GM21423 (cell line): ENCODE data around the gene ZNF789.
A peak's percentile ranks its signal among the peaks of the same experiment; 100 is the strongest.

Source experiments
- ATAC-seq: cut with Tn5 transposase; IDR thresholded peaks from one replicate; pipeline ENCODE4 v1.9.1; 2021; ENCODE audit warnings: mild to moderate bottlenecking, moderate library complexity; ENCODE audit not compliant: unreplicated experiment

Gene ZNF789

DNA sequence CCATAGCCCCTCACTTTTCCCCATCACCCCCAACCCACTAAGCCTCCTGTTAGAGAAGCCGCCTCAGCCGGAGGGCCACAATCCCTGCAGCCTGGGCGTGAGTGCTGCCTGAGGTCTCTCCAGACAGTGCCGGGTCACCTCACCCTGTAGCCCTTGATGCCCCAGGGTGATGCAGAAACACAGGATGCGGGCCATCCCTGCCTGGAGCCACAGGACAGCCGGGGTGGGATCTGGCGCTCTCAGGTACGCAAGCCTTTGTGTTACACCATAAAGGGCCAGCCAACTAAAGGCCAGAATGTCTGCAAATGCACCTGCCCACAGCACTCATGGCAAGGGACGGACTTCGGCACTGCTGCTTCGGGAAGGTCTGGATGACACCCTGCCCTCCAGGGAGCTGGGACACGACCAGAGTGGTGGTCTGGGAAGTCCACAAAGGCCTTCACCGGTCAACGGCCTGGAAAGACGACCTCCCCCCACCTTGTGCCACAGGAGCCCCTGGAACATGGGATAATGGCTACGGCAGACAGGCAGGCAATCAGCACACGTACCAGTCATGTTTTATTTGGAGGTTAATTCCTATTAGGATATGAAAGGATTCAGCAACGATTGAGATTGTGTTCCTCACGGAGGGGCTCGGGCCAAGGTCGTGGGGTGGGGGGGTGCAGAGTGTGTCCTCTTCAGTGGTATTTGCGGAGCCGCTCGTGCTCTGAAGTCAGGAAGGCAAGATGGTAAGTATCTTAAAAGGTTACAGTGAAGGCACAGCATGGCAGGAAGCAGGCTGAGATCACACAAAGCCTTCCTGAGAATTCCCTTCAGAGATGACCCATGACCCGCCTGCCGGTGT is 14.8 kb upstream of the ZNF789 start:
- no peak for ATAC-seq

DNA sequence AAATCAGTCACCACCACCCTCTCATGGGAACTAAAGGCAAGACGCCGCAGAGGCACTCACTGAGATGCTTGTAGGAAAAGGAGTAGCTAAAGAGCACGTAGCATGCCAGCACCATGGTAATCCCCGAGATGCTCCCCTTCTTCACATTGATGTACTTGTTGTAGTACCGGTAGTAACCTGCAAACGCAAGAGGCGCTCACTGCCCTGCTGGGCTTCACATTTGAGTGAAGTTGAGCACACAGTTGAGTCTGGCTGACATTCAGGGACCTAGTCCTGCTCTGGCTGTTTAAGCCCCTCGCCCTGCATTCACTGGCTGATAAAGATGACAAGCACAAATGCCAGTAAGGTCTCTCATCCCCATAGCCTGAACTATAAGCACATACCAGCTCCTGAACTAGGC is 13.6 kb upstream of the ZNF789 start:
- no peak for ATAC-seq

DNA sequence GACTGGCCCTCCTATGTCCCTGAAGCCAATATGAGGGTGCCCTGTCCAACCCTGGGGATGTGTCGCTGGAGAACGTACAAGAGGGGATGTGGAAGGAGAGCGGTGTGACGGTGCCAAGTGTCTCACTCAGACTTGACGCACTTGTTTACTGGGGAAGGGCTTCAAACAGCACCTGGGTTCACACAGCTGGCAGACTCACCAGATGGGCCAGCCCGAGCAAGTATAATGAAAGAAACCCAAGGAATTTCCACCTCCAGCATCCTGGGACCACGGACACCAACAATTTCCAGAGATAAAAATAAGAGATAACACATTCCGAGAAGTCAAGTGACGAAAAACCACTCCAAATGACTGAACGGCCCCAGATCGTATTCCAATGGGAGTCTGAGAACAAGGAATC is 12.0 kb upstream of the ZNF789 start:
- ATAC-seq: no peak

DNA sequence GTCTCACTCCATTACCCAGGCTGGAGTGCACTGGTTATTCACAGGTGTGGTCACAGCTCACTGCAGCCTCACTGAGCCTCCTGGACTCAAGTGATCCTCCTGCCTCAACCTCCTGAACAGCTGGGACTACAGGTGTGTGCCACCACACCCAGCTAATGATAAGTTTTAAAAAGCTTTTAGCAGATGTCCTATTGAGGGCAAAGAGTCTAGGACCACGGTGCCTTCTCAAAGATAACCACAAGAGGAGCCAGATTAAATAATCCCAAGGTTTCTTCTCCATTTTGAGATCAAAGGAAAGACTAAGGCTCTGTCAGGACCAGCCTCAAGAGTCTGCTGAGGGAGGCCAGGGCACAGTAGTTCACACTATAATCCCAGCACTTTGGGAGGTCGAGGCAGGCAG is 11.5 kb upstream of the ZNF789 start:
- ATAC-seq: no peak

DNA sequence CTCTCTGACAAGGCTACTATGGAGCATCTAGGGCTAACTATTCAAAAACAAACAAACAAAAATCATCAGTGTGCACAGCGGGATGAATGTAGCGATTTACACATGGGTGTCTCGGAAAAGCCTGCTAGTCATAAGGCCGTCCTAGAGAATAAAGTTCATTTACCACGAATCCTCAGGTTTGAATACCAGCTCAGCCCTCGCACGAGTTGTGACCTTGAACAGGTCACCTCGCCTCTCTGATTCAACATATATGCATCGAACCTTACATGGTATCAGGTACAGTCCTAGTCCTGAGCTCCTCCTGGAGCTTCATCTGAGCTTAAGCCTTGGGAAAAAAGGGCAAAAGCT is 7.3 kb upstream of the ZNF789 start:
- no peak for ATAC-seq

DNA sequence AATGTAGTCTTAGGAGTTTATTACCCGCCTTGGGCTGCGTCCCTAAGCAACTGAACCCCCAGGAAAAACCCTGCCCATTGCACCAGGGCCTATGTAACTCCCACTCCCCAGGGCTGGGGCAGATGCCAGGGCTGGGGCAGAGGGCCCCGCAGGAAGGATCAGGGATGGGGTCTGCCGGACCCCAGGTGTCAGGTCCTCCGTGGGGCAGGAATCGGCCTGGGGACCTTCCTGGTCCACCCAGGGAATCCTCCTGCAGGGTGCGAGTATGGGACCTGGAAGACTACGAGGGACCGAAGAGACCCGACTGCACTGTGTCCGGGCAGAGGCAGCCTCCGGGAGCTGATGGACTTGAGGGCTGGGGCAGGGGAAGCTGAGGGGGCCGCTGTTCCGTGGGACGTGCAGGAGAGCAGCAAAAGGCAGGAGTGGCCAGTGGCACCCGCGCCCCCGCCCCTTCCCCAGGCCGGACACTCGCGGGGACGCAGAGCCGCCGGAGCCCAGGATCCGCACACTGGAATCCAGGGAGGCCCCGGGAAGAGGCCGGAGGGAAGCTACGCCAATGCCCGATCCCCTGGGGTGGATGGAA is 4.3 kb upstream of the ZNF789 start:
- ATAC-seq: no peak

- no peak for ATAC-seq
Observed at GRCh38 chr7:99469381-99470065, 3.2 kb upstream of the ZNF789 start.

GRCh38 chr7:99473315-99473596 is 566 bp downstream of the ZNF789 start:
- ATAC-seq: no peak

DNA sequence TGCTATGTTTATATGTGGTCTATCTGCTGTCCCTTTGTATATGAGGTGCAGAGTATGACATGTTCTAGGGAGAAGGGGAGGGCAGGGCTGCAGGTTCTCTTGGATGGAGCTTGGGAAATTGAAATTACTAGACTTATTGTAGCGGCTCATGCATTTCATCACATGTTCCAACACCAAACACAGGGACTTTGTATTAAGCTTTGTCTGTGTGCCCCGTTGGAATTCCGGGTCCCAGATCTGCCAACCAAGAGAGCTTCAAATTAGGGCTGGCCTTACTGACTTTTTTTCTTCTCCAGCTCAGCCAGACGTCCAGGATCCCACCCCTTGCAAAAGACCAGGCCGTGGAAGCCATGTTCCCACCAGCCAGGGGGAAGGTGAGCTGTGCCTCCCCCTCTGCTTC is 3.4 kb downstream of the ZNF789 start:
- ATAC-seq: no peak

DNA sequence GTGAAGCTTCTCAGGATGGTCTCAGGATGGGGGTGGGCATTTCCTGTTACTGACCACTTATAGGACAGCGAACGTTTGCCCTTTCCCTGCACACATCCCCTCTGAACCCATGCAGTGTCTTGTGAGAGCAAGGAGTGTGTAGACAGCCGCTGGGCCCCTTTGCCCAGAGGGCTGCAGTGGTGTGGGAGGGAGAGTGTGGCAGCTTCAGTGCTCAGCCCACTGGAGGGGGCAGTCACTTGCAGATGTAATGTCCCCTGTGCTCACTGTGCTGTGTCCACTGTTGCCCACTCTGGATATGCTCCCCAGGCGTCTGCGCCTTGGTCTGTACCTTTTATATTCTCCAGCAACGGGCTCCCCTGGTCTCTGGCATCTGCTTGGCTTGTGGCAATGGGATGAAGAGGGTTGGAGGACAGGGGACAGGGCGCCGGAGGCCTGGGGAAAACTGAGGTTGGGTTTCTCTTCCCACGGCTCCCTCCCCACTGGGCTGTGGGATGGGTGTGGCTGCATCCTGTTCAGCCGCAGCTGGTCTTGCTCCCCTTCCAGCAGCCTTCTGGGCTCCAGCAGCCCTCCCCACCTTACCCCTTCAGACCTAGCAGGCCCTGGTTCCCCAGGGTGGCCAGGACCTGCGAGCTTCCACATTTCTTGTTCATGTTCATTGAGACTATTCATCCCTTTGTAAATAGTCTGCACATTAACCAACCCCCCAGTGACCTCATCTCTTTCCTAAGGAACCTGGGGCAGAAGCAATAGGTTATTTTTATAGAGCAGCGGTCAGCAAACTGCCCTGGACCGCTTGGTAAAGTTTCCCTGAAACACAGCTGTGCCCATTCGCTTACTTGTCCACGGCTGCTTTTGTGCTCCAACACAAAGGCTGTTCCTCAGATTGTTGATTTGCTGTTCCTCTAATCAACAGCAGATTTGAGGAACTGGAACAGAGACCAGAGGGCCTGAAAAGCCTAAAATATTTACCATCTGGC is 6.1 kb downstream of the ZNF789 start:
- ATAC-seq: no peak

DNA sequence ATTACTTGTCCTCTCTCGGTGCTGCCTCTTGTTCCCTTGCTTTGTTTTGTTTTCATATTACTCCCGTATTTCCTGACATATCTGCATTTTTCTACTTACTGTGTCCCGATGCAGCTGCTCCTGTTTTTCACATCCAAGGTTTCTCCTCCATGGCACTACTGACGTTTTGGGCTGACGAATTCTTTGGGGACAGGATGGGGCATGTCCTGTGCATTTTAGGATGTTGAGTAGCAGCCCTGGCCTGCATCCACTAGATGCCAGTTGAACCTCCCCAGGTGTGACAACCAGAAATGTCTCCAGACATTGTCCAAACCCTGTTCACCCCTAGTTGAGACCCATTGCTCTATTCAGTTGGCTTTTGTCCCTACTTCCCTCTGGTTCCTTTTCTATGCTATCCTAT is 12.4 kb downstream of the ZNF789 start:
- ATAC-seq: no peak

GRCh38 chr7:99489235-99489634 is 16.5 kb downstream of the ZNF789 start:
- ATAC-seq: no peak

- no peak for ATAC-seq
Observed at GRCh38 chr7:99490878-99491277, 18.2 kb downstream of the ZNF789 start.

GRCh38 chr7:99493823-99494222 is 21.1 kb downstream of the ZNF789 start:
- no peak for ATAC-seq

DNA sequence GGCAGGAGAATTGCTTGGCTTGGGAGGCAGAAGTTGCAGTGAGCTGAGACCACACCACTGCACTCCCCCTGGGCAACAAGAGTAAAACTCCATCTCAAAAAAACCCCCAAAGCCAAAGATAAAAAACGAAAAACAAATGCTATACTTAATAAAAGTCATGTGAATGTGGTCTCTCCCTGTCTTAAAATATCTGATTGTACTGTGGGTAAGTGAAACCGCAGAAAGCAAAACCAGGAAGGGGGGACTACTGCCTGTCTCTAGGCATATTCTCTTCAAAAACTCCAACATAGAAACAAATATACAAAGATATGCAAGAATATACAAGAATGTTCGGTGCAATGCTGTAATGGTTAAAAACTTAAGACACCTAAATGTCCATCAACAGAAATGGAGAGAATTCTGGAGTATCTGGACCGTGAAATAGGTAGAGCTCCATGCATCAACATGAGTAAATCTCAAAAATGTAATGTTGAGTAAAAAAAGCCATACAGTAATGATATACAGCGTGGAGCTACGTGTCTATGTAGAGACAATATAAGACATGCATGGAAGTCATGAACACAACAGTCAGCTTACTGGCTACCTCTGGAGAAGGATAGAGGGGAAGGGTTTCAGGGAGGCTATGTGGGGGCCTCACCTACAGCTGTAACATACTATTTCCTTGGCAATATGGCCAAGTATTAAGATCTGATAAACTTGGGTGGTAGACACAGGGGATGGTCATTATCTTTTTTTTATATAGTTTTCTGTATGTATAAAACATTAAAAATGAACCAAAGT is 25.3 kb downstream of the ZNF789 start:
- ATAC-seq: no peak

GRCh38 chr7:99498546-99498944 is 25.9 kb downstream of the ZNF789 start:
- no peak for ATAC-seq

- ATAC-seq: peak; percentile 12
Observed at GRCh38 chr7:99499371-99499720, 26.7 kb downstream of the ZNF789 start.

- ATAC-seq: peak; percentile 41
Observed at GRCh38 chr7:99499721-99500636, 27.3 kb downstream of the ZNF789 start, which contains the start of gene ZNF394. Gene ZNF394, minus strand, starts transcription at chr7:99500281. Its CDS starts 188 bp downstream, at chr7:99500093.

DNA sequence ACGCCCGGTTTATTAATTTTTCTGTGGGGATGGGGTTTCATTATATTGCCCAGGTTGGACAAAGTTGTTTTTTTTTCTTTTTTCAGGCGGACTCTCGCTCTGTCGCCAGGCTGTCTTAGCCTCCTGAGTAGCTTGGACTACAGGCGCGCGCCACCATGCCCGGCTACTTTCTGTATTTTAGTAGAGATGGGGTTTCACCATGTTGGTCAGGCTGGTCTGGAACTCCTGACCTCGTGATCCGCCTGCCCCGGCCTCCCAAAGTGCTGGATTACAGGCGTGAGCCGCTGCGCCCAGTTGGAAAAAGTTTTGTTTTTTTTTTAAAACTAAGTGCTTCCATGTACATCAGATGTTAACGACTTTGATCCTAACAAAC is 27.9 kb downstream of the ZNF789 start:
- no peak for ATAC-seq
